GM10266 (cell line): Measurements from ENCODE around the gene STK11IP.

Experiments
- DNase-seq: peaks from one replicate; pipeline ENCODE4 v3.0.0; 2012; ENCODE audit errors: extremely low spot score
- TF ChIP-seq, protein P1 (sequence below): IDR thresholded peaks from 2 replicates; pipeline ENCODE4 v1.5.1; 2012; ENCODE audit warnings: mild to moderate bottlenecking, low read depth; ENCODE audit not compliant: control insufficient read depth, insufficient read depth; ENCODE audit errors: missing control alignments

Gene STK11IP

DNA sequence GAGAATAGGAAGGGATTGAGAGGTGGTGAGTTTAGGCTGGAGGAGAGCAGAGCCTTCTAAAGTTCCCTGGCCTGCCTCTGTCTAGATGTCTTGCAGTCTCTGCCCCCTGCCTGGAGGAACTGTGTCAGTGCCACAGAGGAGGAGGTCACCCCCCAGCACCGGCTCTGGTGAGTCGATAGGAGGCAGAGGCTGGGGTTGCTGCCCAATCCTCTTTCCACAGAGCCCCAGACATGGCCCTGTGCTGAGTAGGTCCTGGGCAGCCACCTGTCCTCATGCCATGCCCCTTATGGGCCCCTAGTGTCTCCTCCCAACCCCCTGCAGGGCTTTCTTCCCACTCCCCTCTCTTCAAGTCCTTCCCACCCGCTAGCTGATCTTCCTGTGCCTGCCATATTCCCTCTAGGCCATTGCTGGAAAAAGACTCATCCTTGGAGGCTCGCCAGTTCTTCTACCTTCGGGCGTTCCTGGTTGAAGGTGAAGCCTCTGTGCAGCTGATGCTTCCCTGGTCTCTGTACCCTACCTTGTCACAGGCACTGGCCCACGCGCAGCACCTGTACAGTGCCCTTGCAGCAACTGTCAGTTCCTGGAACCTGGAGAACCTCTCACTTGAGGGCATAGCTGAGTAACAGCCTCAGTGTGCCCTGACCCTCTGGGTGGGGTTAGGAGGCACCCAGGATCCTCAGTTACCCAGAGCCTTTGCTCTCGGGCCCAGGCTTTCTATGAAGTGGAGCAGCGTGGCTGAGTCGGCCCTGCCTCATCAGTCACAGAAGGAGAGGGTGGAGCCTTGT lies 16.6 kb downstream of the STK11IP start:
- TF ChIP-seq, protein P1, sequence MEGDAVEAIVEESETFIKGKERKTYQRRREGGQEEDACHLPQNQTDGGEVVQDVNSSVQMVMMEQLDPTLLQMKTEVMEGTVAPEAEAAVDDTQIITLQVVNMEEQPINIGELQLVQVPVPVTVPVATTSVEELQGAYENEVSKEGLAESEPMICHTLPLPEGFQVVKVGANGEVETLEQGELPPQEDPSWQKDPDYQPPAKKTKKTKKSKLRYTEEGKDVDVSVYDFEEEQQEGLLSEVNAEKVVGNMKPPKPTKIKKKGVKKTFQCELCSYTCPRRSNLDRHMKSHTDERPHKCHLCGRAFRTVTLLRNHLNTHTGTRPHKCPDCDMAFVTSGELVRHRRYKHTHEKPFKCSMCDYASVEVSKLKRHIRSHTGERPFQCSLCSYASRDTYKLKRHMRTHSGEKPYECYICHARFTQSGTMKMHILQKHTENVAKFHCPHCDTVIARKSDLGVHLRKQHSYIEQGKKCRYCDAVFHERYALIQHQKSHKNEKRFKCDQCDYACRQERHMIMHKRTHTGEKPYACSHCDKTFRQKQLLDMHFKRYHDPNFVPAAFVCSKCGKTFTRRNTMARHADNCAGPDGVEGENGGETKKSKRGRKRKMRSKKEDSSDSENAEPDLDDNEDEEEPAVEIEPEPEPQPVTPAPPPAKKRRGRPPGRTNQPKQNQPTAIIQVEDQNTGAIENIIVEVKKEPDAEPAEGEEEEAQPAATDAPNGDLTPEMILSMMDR = no peak
- no peak for DNase-seq

DNA sequence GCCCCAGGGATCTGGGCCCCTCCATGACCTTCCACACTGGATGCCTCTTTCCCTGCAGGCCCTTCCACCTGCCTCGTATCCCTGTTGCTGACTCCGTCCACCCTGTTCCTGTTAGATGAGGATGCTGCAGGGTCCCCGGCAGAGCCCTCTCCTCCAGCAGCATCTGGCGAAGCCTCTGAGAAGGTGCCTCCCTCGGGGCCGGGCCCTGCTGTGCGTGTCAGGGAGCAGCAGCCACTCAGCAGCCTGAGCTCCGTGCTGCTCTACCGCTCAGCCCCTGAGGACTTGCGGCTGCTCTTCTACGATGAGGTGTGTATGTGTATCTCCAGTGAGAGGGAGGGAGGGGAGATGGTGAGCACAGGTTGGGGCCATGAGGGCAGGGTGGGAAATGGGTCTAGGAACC lies 17.4 kb downstream of the STK11IP start:
- TF ChIP-seq, protein P1 = no peak
- DNase-seq = no peak

DNA sequence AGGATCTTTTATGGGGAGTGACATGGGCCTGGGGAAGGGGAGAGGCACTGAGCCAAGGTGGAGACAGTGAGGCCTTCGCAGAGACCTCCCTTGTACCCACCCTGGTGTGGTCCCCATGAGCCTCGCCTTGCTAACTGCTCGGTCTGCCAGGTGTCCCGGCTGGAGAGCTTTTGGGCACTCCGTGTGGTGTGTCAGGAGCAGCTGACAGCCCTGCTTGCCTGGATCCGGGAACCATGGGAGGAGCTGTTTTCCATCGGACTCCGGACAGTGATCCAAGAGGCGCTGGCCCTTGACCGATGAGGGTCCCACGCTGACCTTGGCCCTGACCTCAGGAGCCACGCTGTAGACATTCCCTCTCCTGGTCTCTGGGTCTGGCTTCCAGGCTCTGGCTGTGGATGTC lies 18.2 kb downstream of the STK11IP start:
- TF ChIP-seq, protein P1 = no peak
- no peak for DNase-seq

DNA sequence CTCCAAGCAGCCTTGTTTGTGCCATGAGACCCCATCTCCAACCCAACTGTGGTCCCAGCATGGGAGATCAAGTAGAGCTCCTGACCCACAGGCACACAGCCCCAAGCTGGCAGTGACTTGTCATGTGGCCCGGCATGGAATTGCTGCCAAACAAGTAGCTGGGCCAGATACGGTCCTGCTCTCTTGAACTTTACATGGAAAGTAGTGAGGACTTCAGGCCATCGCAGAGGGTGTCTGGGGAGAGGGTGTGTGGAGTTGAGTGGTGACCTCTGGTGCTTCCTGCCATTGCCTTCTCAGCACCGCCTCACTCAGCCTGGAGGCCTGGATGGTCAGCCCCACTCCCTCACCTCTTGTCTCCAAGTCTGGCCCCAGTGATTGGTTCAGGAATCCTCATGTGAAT lies 18.9 kb downstream of the STK11IP start:
- no peak for DNase-seq
- TF ChIP-seq, protein P1 = no peak

DNA sequence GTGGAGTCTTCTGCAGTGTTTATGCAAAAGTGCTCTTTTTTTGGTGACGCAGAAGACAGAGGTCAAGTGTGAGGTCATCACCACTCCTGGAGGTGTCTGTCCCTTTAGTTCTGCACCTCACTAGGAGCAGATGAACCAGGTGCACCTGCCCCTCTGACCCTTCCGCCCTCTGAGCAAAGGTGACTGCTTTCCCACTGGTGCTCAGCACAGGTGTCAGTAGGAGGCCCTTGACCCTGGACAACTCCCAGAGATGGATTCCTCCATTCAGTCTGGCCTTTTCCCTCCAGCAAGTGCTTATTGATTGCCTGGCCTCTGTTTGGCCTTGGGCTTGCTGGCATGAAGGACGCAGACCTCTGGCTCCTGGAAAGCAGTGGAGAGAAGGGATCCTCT lies 21.1 kb downstream of the STK11IP start:
- TF ChIP-seq, protein P1 = no peak
- DNase-seq = no peak

DNA sequence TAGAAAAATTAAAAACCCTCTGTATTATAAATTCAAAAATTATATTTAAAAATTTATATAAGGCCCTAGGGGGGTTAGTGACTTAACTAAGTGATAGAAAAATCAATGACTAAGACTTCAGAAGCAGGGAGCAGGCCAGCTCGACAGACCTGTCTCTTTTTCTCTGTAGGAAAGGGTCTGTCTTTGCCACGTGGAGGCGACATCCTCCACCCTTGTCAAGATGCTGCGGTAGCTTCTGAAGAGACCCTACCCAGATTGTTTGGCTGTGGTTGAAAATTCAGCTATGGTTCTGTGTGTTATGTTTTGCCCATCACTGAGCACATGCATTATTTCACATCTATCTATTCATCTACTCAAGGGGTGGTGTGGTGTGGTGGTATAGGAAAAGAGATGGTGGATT lies 21.6 kb downstream of the STK11IP start:
- no peak for DNase-seq
- TF ChIP-seq, protein P1 = no peak

DNA sequence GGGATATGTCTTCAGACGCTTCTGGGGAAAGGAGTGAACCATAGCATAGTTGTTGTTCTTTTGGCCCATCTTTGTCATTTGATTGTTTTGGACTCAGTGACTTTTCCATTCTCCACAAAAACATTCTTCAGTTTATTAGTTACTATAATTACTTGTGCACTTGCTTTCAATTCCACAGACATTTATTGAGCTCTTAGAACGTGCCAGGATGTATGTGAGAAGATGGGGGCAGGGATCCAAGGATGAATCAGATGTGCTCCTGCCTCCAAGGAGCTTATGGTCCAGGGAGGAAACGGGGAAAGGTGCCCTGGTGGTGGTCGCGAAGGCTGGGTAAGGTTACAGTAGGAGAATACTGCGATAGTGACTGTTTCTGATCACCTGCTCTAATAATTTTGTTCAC lies 22.9 kb downstream of the STK11IP start:
- no peak for DNase-seq
- TF ChIP-seq, protein P1 = no peak
